Measurements from ENCODE around the gene SRPRB.

The SRPRB gene

GRCh38 chr3:133849346-133849745 lies 43.7 kb downstream of the SRPRB start:
- no peak for DNase-seq

- no peak for DNase-seq
These were observed 44.4 kb downstream of the SRPRB start for GRCh38 chr3:133850034-133850433.

GRCh38 chr3:133851266-133851906 lies 45.8 kb downstream of the SRPRB start:
- DNase-seq = no peak

- no peak for DNase-seq
These were observed 46.3 kb downstream of the SRPRB start for GRCh38 chr3:133851931-133852330.

- DNase-seq = no peak
These were observed 47.7 kb downstream of the SRPRB start for GRCh38 chr3:133853063-133853924.

GRCh38 chr3:133853925-133854227 lies 48.3 kb downstream of the SRPRB start:
- DNase-seq = no peak

- no peak for DNase-seq
These were observed 48.8 kb downstream of the SRPRB start for GRCh38 chr3:133854264-133855001.

GRCh38 chr3:133855002-133855370 lies 49.4 kb downstream of the SRPRB start:
- DNase-seq = peak; percentile 97

- no peak for DNase-seq
These were observed 50.2 kb downstream of the SRPRB start for GRCh38 chr3:133855772-133856171.

GRCh38 chr3:133856316-133856715 lies 50.7 kb downstream of the SRPRB start:
- DNase-seq = no peak

GRCh38 chr3:133857767-133858166 lies 52.2 kb downstream of the SRPRB start:
- no peak for DNase-seq

- no peak for DNase-seq
These were observed 54.0 kb downstream of the SRPRB start for GRCh38 chr3:133859381-133860234.

GRCh38 chr3:133860519-133860918 lies 54.9 kb downstream of the SRPRB start:
- no peak for DNase-seq

GRCh38 chr3:133862161-133862560 lies 56.5 kb downstream of the SRPRB start:
- no peak for DNase-seq

- DNase-seq = no peak
These were observed 58.3 kb downstream of the SRPRB start for GRCh38 chr3:133863911-133864310.

- no peak for DNase-seq
These were observed 59.0 kb downstream of the SRPRB start for GRCh38 chr3:133864616-133865015.

GRCh38 chr3:133865136-133865855 lies 59.7 kb downstream of the SRPRB start:
- DNase-seq = no peak

- DNase-seq = no peak
These were observed 60.5 kb downstream of the SRPRB start for GRCh38 chr3:133866141-133866540.

- no peak for DNase-seq
These were observed 62.6 kb downstream of the SRPRB start for GRCh38 chr3:133868186-133868585.

- DNase-seq = no peak
These were observed 63.3 kb downstream of the SRPRB start for GRCh38 chr3:133868758-133869475.

- DNase-seq = no peak
These were observed 64.0 kb downstream of the SRPRB start for GRCh38 chr3:133869586-133869985.

- no peak for DNase-seq
These were observed 65.2 kb downstream of the SRPRB start for GRCh38 chr3:133870822-133871221.
